Measurements from ENCODE around the gene OR2T8. TPM values are rescaled to one million over a fixed set of nuclear protein-coding genes. Genes with fewer than 3 reads are reported as not detected.

Gene OR2T8
- total RNA-seq, 1 donor from 2014 or later: not detected

- no peak for DNase-seq (ENCODE audit: low read depth, low spot score)
- H3K27me3 Mint-ChIP-seq (ENCODE audit: low read depth): no peaks in the 10 kb centered on the region
- H3K4me3 Mint-ChIP-seq: no peak overlapping the region
- no peaks in the 10 kb centered on the region for H3K4me1 Mint-ChIP-seq
- H3K36me3 Mint-ChIP-seq (ENCODE audit: low read depth): peaks cover 4% of the 10 kb centered on the region
- TF ChIP-seq CTCF (conservative IDR thresholded peaks at IDR 0.05): no peak
- peaks cover 16% of the 10 kb centered on the region for H3K9me3 Mint-ChIP-seq
- H3K27ac Mint-ChIP-seq (ENCODE audit: unreplicated experiment): no peak overlapping the region
Observed at GRCh38 chr1:247904122-247904521, 15.9 kb upstream of the OR2T8 start.

DNA sequence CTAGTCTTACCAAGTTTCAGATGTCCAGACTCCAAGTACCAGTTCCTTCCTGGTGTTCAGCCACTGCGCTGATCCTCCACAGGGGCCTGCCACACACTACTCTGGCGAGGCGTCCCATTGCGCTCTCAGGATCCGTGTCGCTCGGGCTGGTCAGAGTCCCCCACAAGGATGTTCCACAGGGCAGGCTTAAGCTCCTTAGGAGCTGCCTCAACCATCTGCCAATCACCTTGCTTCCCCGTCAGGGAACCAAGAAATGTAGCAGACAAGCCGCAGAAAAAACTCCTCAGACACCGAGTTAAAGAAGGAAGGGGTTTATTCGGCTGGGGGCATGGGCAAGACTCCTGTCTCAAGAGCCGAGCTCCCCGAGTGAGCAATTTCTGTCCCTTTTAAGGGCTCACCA is 14.9 kb upstream of the OR2T8 start:
- no peak for DNase-seq (ENCODE audit: low read depth, low spot score)
- TF ChIP-seq CTCF (conservative IDR thresholded peaks at IDR 0.05): no peak
- no peak overlapping the region for H3K4me3 Mint-ChIP-seq
- peaks cover 4% of the 10 kb centered on the region for H3K36me3 Mint-ChIP-seq (ENCODE audit: low read depth)
- H3K9me3 Mint-ChIP-seq: peaks cover 16% of the 10 kb centered on the region
- H3K27me3 Mint-ChIP-seq (ENCODE audit: low read depth): no peaks in the 10 kb centered on the region
- no peaks in the 10 kb centered on the region for H3K4me1 Mint-ChIP-seq
- no peak overlapping the region for H3K27ac Mint-ChIP-seq (ENCODE audit: unreplicated experiment)

- Mint-ChIP-seq H3K4me1 (no peaks in the 10 kb centered on the region), H3K36me3 (ENCODE audit: low read depth) (peaks cover 4% of the 10 kb centered on the region), H3K27ac (ENCODE audit: unreplicated experiment) (no peak overlapping the region), H3K9me3 (peaks cover 19% of the 10 kb centered on the region), H3K27me3 (ENCODE audit: low read depth) (no peaks in the 10 kb centered on the region), H3K4me3 (no peak overlapping the region)
- no peak for TF ChIP-seq CTCF (conservative IDR thresholded peaks at IDR 0.05)
- DNase-seq (ENCODE audit: low read depth, low spot score): no peak
Observed at GRCh38 chr1:247905910-247906503, 14.0 kb upstream of the OR2T8 start.

DNA sequence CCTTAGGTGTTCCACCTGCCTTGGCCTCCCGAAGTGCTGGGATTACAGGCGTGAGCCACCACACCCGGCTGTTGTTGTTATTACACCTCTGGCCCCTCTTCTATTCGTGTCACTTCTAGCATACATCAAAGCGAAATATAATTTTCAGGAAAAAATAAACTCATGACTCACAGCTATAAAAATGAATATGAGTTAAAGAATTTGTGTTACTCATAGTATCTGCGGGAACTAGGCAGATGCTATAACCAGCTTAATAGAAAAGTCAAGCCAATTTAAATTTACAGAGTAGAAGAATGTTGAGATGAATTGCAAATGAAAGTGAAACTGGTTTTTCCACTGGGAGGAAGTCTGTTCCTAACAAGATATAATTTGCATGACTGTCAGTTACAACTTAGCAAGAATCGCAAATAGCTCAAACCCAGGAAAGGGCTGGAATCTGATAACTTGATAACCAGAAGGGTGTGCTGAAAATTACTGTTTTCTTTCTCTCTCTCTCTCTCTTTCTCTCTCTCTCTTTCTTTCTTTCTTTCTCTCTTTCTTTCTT is 13.5 kb upstream of the OR2T8 start:
- H3K27me3 Mint-ChIP-seq (ENCODE audit: low read depth): no peaks in the 10 kb centered on the region
- no peak for TF ChIP-seq CTCF (conservative IDR thresholded peaks at IDR 0.05)
- H3K4me1 Mint-ChIP-seq: no peaks in the 10 kb centered on the region
- peaks cover 4% of the 10 kb centered on the region for H3K36me3 Mint-ChIP-seq (ENCODE audit: low read depth)
- no peak for DNase-seq (ENCODE audit: low read depth, low spot score)
- H3K9me3 Mint-ChIP-seq: peaks cover 19% of the 10 kb centered on the region
- no peak overlapping the region for H3K4me3 Mint-ChIP-seq
- H3K27ac Mint-ChIP-seq (ENCODE audit: unreplicated experiment): no peak overlapping the region

- Mint-ChIP-seq H3K4me3 (no peak overlapping the region), H3K36me3 (ENCODE audit: low read depth) (peaks cover 2% of the 10 kb centered on the region), H3K27ac (ENCODE audit: unreplicated experiment) (no peak overlapping the region), H3K4me1 (no peaks in the 10 kb centered on the region), H3K9me3 (peaks cover 15% of the 10 kb centered on the region), H3K27me3 (ENCODE audit: low read depth) (no peaks in the 10 kb centered on the region)
- TF ChIP-seq CTCF (conservative IDR thresholded peaks at IDR 0.05): no peak
- DNase-seq (ENCODE audit: low read depth, low spot score): no peak
Observed at GRCh38 chr1:247908766-247909165, 11.3 kb upstream of the OR2T8 start.
